ENCODE data around the gene BRD1.

DNA sequence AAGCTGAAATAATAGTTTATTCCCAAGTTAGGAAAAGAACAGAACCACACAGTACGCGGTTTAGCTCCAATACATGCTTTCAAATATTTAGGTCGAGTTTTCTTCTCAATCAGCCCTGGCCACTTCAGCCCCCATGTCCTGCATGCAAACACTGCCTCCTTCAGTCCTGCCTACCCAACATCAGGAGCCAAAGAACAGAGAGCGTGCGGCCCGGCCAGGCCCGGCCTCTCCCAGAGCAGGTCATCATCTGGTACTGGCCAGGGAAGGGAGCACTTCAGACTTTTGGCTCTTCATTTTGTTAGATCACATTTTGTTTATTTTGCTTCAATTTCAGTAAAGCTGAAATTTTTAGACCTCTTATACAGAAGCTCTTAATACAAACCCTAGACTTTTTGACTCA lies 6.7 kb downstream of the BRD1 start:
- TF ChIP-seq ZNF124 (CRISPR knock-in tag; IDR thresholded peaks at IDR 0.05) (no peak), ZNF274 (IDR thresholded peaks at IDR 0.05; ENCODE audit: borderline replicate concordance, low read depth, low read length) (no peak), JUN (IDR thresholded peaks at IDR 0.05; ENCODE audit: borderline replicate concordance, low read depth, low read length) (no peak), JUN (CRISPR knock-in tag; IDR thresholded peaks at IDR 0.05; ENCODE audit: borderline replicate concordance) (no peak), TAF1 (IDR thresholded peaks at IDR 0.05; ENCODE audit: control insufficient read depth, extremely low read depth, insufficient read depth, low read length, severe bottlenecking) (no peak), NR3C1 (CRISPR knock-in tag; IDR thresholded peaks at IDR 0.05) (no peak), MEF2A (IDR thresholded peaks at IDR 0.05; ENCODE audit: control insufficient read depth, low read depth, low read length) (no peak), ZNF79 (CRISPR knock-in tag; IDR thresholded peaks at IDR 0.05; ENCODE audit: low read depth) (no peak)

Measured in K562 (cell line).